ENCODE data around the gene AAMP.

The AAMP gene

DNA sequence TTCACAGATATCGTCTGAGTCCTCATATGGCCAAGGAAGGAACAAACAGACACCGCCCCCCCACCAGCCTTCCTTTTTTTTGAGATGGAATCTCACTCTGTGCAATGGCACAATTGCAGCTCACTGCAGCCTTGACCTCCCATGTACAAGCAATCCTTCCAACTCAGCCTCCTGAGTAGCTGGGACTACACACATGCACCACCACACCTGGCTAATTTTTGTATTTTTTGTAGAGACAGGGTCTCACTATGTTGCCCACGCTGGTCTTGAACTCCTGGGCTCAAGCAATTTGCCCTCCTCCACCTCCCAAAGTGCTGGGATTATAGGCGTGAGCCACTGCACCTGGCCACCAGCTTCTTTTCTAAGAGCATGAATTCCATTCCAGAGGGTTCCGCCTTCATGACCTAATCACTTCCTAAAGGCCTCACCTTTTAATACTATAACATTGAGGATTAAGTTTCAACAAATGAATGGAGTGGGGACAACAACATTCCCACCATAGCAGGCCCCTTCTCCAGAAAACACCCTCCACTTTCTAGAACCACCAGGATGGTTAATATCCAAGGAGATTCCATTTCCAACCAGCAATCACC, 24.6 kb upstream of the AAMP start:
- TF ChIP-seq, protein P1, sequence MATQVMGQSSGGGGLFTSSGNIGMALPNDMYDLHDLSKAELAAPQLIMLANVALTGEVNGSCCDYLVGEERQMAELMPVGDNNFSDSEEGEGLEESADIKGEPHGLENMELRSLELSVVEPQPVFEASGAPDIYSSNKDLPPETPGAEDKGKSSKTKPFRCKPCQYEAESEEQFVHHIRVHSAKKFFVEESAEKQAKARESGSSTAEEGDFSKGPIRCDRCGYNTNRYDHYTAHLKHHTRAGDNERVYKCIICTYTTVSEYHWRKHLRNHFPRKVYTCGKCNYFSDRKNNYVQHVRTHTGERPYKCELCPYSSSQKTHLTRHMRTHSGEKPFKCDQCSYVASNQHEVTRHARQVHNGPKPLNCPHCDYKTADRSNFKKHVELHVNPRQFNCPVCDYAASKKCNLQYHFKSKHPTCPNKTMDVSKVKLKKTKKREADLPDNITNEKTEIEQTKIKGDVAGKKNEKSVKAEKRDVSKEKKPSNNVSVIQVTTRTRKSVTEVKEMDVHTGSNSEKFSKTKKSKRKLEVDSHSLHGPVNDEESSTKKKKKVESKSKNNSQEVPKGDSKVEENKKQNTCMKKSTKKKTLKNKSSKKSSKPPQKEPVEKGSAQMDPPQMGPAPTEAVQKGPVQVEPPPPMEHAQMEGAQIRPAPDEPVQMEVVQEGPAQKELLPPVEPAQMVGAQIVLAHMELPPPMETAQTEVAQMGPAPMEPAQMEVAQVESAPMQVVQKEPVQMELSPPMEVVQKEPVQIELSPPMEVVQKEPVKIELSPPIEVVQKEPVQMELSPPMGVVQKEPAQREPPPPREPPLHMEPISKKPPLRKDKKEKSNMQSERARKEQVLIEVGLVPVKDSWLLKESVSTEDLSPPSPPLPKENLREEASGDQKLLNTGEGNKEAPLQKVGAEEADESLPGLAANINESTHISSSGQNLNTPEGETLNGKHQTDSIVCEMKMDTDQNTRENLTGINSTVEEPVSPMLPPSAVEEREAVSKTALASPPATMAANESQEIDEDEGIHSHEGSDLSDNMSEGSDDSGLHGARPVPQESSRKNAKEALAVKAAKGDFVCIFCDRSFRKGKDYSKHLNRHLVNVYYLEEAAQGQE (IDR thresholded peaks at IDR 0.05; ENCODE audit: insufficient read depth in 1 of 2, low read depth in 2 of 2, low read length in 2 of 2), result no peak
- TF ChIP-seq TAF1 (IDR thresholded peaks at IDR 0.05; ENCODE audit: borderline replicate concordance, insufficient read depth, low read length) (no peak), SIN3A (IDR thresholded peaks at IDR 0.05; ENCODE audit: borderline replicate concordance, insufficient read depth, low read length) (no peak), POLR2AphosphoS5 (IDR thresholded peaks at IDR 0.05; ENCODE audit: low read depth, low read length) (no peak), FOXP2 (optimal IDR thresholded peaks at IDR 0.05; ENCODE audit: borderline replicate concordance, extremely low read depth, extremely low read length, insufficient read depth) (no peak)

DNA sequence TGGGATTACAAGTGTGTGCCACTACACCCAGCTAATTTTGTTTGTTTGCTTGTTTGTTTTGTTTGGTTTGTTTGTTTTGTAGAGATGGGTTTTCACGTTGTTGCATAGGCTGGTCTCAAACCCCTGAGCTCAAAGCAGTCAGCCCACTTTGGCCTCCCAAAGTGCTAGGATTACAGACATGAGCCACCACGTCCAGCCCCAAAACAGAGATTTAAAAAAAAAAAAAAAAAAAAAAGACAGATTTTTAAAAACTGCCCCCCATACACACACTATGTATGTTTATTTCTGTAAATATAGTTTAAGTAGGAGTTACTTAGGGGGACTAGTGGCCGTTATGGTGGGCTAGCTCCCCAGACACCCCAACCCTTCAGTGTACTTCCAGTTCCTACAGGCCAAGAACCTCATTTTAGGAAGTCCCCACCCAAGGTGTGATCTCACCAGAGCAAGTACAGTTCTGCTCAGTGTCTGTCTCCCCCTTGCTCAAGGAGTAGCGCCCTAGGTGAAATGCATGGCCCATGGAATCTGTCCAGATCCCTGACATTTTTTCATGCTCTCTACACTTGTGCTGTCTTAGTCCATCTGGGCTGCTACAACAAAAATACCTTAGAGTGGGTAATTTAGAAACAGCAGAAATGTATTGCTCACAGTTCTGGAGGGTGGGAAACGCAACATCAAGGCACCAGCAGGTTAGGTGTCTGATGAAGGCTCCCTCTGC, 23.9 kb upstream of the AAMP start:
- no peak for TF ChIP-seq SIN3A (IDR thresholded peaks at IDR 0.05; ENCODE audit: borderline replicate concordance, insufficient read depth, low read length)
- no peak for TF ChIP-seq POLR2AphosphoS5 (IDR thresholded peaks at IDR 0.05; ENCODE audit: low read depth, low read length)
- TF ChIP-seq FOXP2 (optimal IDR thresholded peaks at IDR 0.05; ENCODE audit: borderline replicate concordance, extremely low read depth, extremely low read length, insufficient read depth), result no peak
- TF ChIP-seq, protein P1 (IDR thresholded peaks at IDR 0.05; ENCODE audit: insufficient read depth in 1 of 2, low read depth in 2 of 2, low read length in 2 of 2), result no peak
- no peak for TF ChIP-seq TAF1 (IDR thresholded peaks at IDR 0.05; ENCODE audit: borderline replicate concordance, insufficient read depth, low read length)

DNA sequence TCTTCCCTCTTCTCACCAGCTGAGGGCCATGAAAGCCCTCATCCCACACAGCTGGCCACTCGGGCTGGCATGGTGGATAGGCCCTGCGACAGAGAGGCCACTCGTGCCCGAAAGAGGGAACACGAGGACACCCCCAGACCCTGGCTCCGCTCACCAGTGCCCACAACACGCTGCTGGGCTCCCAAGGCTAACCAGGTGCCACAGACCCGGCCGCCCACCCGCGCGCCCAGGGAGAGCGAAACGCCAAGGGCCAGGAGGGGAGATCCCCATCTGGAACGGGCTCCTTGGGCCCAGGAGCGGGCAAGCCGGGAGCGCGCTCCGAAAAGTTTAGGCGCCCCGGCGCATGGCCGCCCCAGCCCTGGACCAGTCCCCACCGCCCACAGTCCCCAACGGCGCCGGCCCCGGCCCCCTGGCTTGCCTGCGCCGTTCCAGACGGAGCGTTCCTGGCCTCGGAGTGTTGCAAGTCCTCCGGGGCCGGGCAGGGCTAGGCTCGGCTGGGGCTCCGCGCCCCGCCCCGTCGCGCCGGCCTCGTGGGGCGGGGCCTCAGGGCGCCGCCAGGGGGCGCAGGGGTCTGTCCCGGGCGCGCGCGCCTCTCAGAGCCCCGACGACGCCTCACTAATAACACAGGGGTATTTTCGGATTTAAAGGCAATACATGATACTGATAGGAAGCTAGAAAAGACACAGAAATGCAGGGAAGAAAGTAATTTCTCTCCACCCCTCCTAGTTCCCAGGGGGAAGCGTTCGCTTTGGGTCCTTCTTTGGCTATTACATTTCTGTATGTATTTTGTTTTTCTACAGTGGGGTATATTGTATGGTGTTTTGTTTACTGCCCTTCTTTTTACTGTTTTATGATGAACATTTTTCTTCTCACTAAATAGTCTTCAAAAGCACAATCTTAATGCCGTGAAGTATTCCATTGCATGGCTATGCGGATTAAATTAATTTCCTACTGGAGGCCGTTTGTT, 22.4 kb upstream of the AAMP start, which contains the start of gene TMBIM1:
Gene TMBIM1 (minus strand): TSS at position 456 of the 967 bp plus-strand sequence. CDS start 10,362 bp downstream, outside the sequence.
- peak; percentile 54; the same call in 1 of the 2 replicates for TF ChIP-seq POLR2AphosphoS5 (IDR thresholded peaks at IDR 0.05; ENCODE audit: low read depth, low read length)
- TF ChIP-seq, protein P1 (IDR thresholded peaks at IDR 0.05; ENCODE audit: insufficient read depth in 1 of 2, low read depth in 2 of 2, low read length in 2 of 2), result no peak

DNA sequence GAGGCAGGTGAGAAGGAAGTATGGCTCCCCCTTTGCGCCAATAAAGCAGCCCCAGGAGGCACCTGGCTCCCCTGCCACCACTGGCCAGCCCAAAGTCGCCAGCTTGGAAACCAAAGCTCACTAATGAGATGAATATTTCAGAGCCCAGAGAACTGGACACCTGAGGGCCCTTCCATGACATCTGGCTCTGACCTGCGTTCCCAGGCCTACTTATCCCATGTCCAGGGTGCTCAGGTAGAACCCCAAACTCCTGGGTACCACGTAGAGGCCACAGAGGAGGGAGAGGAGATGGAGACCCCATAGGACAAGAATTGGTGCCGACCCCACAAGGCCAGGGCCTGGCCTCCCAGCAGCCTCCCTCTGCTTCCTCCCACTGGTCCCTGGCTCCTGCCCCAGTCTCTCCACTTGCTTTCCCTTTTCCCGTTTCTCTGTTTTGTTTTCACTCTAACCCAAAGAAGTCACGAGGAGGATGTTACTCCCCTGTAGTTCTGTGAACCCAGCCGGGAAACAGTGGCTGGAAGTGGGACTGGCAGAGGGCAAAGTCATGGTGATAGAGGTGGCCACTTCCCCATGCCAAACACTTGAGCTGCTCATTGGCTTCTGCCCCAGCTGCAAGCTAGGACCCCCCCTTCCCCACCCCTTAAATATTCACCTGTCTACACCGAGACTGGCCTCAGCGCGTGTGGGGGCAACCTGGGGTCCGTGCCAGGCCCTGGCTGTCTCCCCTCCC, 21.5 kb upstream of the AAMP start:
- TF ChIP-seq SIN3A (IDR thresholded peaks at IDR 0.05; ENCODE audit: borderline replicate concordance, insufficient read depth, low read length) (no peak), TAF1 (IDR thresholded peaks at IDR 0.05; ENCODE audit: borderline replicate concordance, insufficient read depth, low read length) (no peak), POLR2AphosphoS5 (IDR thresholded peaks at IDR 0.05; ENCODE audit: low read depth, low read length) (no peak), FOXP2 (optimal IDR thresholded peaks at IDR 0.05; ENCODE audit: borderline replicate concordance, extremely low read depth, extremely low read length, insufficient read depth) (no peak)
- TF ChIP-seq, protein P1 (IDR thresholded peaks at IDR 0.05; ENCODE audit: insufficient read depth in 1 of 2, low read depth in 2 of 2, low read length in 2 of 2), result no peak

Data from PFSK-1 (cell line).